Esophagus muscularis mucosa (tissue), 4 donors: ENCODE measurements around the gene SLC35F2. TPM values are rescaled to one million over a fixed set of nuclear protein-coding genes. Genes with fewer than 3 reads are reported as not detected.

Experiments
- DNase-seq: peaks from one replicate; pipeline ENCODE4 v3.0.0-alpha.2; 2017; ENCODE audit errors: extremely low spot score
- H3K27ac ChIP-seq, 4 donors: fragments of 200-600 bp; sonication (generic); replicated peaks in 1 of 4; 1 replicate in 3 of 4; 2 replicates in 1 of 4; pipeline ENCODE4 v1.5.1; 2016 to 2019; ENCODE audit warnings: mild to moderate bottlenecking in 1 of 4
- H3K27me3 ChIP-seq, 4 donors: fragments of 200-600 bp; sonication (generic); one replicate each; pipeline versions ENCODE4 v1.5.1 to v1.6.0; 2016 to 2019
- H3K36me3 ChIP-seq, 4 donors: fragments of 200-600 bp; sonication (generic); one replicate each; pipeline ENCODE4 v1.5.1; 2016 to 2019
- H3K4me1 ChIP-seq, 4 donors: fragments of 200-600 bp; sonication (generic); one replicate each; pipeline ENCODE4 v1.5.1; 2016 to 2019
- H3K4me3 ChIP-seq, 4 donors: fragments of 200-600 bp; sonication (generic); 1 replicate in 2 of 4; 2 replicates in 2 of 4; pipeline ENCODE4 v1.5.1; 2016 to 2019; ENCODE audit warnings: mild to moderate bottlenecking in 4 of 4, moderate library complexity in 1 of 4
- H3K9me3 ChIP-seq, 4 donors: fragments of 200-600 bp; sonication (generic); 1 replicate in 3 of 4; 2 replicates in 1 of 4; pipeline ENCODE4 v1.5.1; 2016 to 2019
- CTCF ChIP-seq, 3 experiments: fragments of 200-600 bp in 2 of 3; fragments of 450-650 bp in 1 of 3; sonication (generic) in 2 of 3; IDR thresholded peaks; one replicate each; pipeline ENCODE4 v1.5.1; 2017 to 2019; ENCODE audit warnings: antibody characterized with exemption in 3 of 3, mild to moderate bottlenecking in 2 of 3, moderate library complexity in 1 of 3
- EP300 ChIP-seq: sonication (generic); formaldehyde crosslinking; IDR thresholded peaks from one replicate; pipeline ENCODE4 v1.6.1; 2017; ENCODE audit warnings: antibody characterized with exemption
- POLR2A ChIP-seq: fragments of 450-650 bp; IDR thresholded peaks from one replicate; pipeline ENCODE4 v1.6.1; 2017; ENCODE audit warnings: antibody characterized with exemption, moderate library complexity, mild to moderate bottlenecking, low read depth
- POLR2AphosphoS5 ChIP-seq, 2 donors: sonication (generic); formaldehyde crosslinking; IDR thresholded peaks; one replicate each; pipeline ENCODE4 v1.6.1; 2017; ENCODE audit warnings: antibody characterized with exemption in 2 of 2
- WGBS: methylation state at CpG from one replicate; pipeline ENCODE4 v1.1.5; 2018; 5-methylcytosine and 5-hydroxymethylcytosine counted together
- intact Hi-C: fragments of 100-400 bp; cut with DNase I; formaldehyde crosslinking; loops from one replicate; pipeline ENCODE4 v1.15.1; 2023
- total RNA-seq, 4 donors: library from RNA; depleted of rRNA; stranded (reverse); fragments of >200 nt; gene quantifications; one replicate each; pipeline versions ENCODE4 v1.1.0 to v1.2.1, GENCODE V29; 2016

The SLC35F2 gene
- total RNA-seq, 4 donors from 2014 or later, result 2.1 to 4.1 (median 3.9) TPM

GRCh38 chr11:107849790-107850189 lies 8.8 kb downstream of the SLC35F2 start:
- no peak overlapping the region for H3K27ac ChIP-seq
- no peak for DNase-seq
- H3K36me3 ChIP-seq, result no peaks in the 10 kb centered on the region
- H3K4me3 ChIP-seq, result no peak overlapping the region
- intact Hi-C loops, result no loop called here
- no peaks in the 10 kb centered on the region for H3K27me3 ChIP-seq
- H3K4me1 ChIP-seq, result no peaks in the 10 kb centered on the region
- TF ChIP-seq CTCF (IDR thresholded peaks at IDR 0.05) (no peak), POLR2AphosphoS5 (IDR thresholded peaks at IDR 0.05) (no peak), POLR2A (no peak), EP300 (no peak)
- H3K9me3 ChIP-seq, result no peaks in the 10 kb centered on the region

- Histone ChIP-seq H3K27ac (no peak overlapping the region), H3K4me1 (no peaks in the 10 kb centered on the region), H3K4me3 (no peak overlapping the region), H3K9me3 (no peaks in the 10 kb centered on the region), H3K27me3 (no peaks in the 10 kb centered on the region), H3K36me3 (no peaks in the 10 kb centered on the region)
- intact Hi-C loops, result no loop called here
- WGBS, result 82% methylated on average over 1 of the region's 1 CpG
- DNase-seq, result no peak
- no peak for TF ChIP-seq EP300
- no peak for TF ChIP-seq POLR2AphosphoS5 (IDR thresholded peaks at IDR 0.05)
- TF ChIP-seq POLR2A, result no peak
- no peak for TF ChIP-seq CTCF (IDR thresholded peaks at IDR 0.05)
These were observed 10.2 kb downstream of the SLC35F2 start for GRCh38 chr11:107848345-107848744.

GRCh38 chr11:107847184-107847583 lies 11.4 kb downstream of the SLC35F2 start:
- 97% methylated on average over 2 of the region's 2 CpGs for WGBS
- no peaks in the 10 kb centered on the region for H3K9me3 ChIP-seq
- intact Hi-C loops, result no loop called here
- H3K4me3 ChIP-seq, result no peak overlapping the region
- no peak for TF ChIP-seq EP300
- no peak for TF ChIP-seq CTCF (IDR thresholded peaks at IDR 0.05)
- no peak for TF ChIP-seq POLR2A
- TF ChIP-seq POLR2AphosphoS5 (IDR thresholded peaks at IDR 0.05), result no peak
- no peaks in the 10 kb centered on the region for H3K4me1 ChIP-seq
- no peak overlapping the region for H3K27ac ChIP-seq
- no peaks in the 10 kb centered on the region for H3K27me3 ChIP-seq
- DNase-seq, result no peak
- no peaks in the 10 kb centered on the region for H3K36me3 ChIP-seq

- Histone ChIP-seq H3K27ac (no peak overlapping the region), H3K36me3 (no peaks in the 10 kb centered on the region), H3K9me3 (no peaks in the 10 kb centered on the region), H3K4me1 (peaks cover 9 to 18% (median 16%) of the 10 kb centered on the region in 4 donors), H3K4me3 (no peak overlapping the region), H3K27me3 (no peaks in the 10 kb centered on the region)
- intact Hi-C loops, result no loop called here
- 93% methylated on average over 6 of the region's 7 CpGs for WGBS
- TF ChIP-seq POLR2AphosphoS5 (IDR thresholded peaks at IDR 0.05) (no peak), CTCF (IDR thresholded peaks at IDR 0.05) (no peak), EP300 (no peak), POLR2A (no peak)
- DNase-seq, result no peak
These were observed 14.5 kb downstream of the SLC35F2 start for GRCh38 chr11:107844041-107844440.

GRCh38 chr11:107842412-107843100 lies 16.0 kb downstream of the SLC35F2 start:
- H3K36me3 ChIP-seq, result no peaks in the 10 kb centered on the region
- intact Hi-C loops, result no loop called here
- 87% methylated on average over 8 of the region's 8 CpGs for WGBS
- H3K27me3 ChIP-seq, result no peaks in the 10 kb centered on the region
- no peaks in the 10 kb centered on the region for H3K9me3 ChIP-seq
- no peak for TF ChIP-seq POLR2AphosphoS5 (IDR thresholded peaks at IDR 0.05)
- no peak for TF ChIP-seq CTCF (IDR thresholded peaks at IDR 0.05)
- TF ChIP-seq EP300, result no peak
- peaks cover 9 to 18% (median 16%) of the 10 kb centered on the region in 4 donors for H3K4me1 ChIP-seq
- H3K4me3 ChIP-seq, result no peak overlapping the region
- no peak overlapping the region for H3K27ac ChIP-seq
- DNase-seq, result no peak
